Activated CD4-positive, CD25-positive, alpha-beta regulatory T cell treated with anti-CD3 and anti-CD28 coated beads, Interleukin-2, amount 50 U/mL, for 24 hours (primary cell): ENCODE results near the gene ATP5PO.
"Not testable (repeated sequence)": the region's sequence is repeated elsewhere in the genome, so short reads cannot be mapped to it uniquely, and the experiment has no call there.

ENCODE experiments used
- ATAC-seq, 2 donors: fragments of 150-1000 bp; cut with Tn5 transposase; one replicate each; pipeline ENCODE4 v1.10.0; 2021; ENCODE audit warnings: mild to moderate bottlenecking in 1 of 2, moderate library complexity in 1 of 2

Gene ATP5PO

GRCh38 chr21:33865996-33866575, 49.5 kb downstream of the ATP5PO start:
- ATAC-seq: no peak

DNA sequence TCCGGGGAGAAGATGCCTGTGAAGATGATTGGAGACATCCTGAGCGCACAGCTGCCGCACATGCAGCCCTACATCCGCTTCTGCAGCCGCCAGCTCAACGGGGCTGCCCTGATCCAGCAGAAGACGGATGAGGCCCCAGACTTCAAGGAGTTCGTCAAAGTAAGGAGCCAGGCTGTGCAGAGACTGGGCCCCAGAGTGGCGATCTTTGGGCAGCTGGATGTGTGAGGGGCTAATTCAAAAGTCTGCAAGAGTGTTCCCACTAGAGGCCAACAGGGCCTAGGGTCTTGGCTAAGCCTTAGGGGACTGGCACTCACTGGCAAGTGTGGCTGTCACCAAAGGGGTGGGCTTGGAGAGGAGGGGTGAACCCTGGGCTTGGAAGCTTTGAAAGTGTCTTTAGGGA, 50.4 kb downstream of the ATP5PO start:
- no peak for ATAC-seq

DNA sequence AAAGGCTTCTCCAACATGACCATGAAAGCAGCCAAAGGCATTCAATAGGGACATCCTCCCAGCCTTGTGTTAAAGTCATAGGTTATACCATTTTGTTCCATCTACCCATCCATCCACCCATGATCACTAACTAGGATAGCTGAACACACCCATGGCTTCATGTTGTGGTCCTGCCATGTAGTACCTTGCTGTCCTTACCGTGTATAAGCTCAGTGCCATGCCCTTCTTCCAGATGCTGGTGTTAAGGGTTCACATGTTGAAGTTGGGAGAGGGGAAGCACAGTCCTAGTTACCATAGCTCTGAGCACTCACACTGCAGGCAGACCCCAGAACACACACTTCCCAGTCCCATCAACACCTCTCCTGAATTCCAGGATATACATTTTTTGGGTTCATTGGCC, 51.5 kb downstream of the ATP5PO start:
- no peak for ATAC-seq

GRCh38 chr21:33863191-33863590, 52.4 kb downstream of the ATP5PO start:
- not testable (repeated sequence) for ATAC-seq

- ATAC-seq: no peak
These were observed 54.5 kb downstream of the ATP5PO start for GRCh38 chr21:33861125-33861524.

DNA sequence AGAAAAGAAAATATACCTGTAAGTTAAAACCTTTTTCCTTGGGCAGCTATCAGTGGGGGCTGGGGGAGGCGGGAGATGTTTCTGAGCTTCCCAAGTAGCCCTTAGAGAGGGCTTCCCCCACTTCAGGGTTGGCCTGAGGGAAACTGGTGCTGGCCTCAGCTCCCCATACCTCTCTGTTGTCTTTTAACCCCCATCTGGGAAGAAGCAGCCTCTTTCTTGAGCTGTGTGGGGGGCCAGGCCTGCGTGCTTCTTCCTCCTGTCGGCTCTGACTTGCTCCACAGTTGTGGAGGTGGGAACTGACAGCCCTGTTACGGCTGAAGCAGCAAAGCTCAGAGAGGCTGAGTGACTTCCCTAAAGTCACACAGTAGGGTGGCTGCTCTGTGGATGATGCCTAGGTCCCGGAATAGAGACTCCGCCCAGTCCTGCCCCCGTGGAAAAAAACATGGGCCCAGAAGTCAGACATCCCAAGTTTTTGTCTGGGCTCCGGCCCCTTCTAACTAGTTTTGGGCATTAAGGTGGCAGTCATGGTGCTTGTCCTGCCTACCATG, 55.2 kb downstream of the ATP5PO start:
- no peak for ATAC-seq

- ATAC-seq: no peak
These were observed 56.1 kb downstream of the ATP5PO start for GRCh38 chr21:33859373-33860102.

GRCh38 chr21:33858667-33859372, 56.8 kb downstream of the ATP5PO start:
- no peak for ATAC-seq

GRCh38 chr21:33857846-33858666, 57.5 kb downstream of the ATP5PO start:
- ATAC-seq: no peak

GRCh38 chr21:33856893-33857527, 58.6 kb downstream of the ATP5PO start:
- no peak for ATAC-seq

- ATAC-seq: no peak
These were observed 60.4 kb downstream of the ATP5PO start for GRCh38 chr21:33855190-33855589.

DNA sequence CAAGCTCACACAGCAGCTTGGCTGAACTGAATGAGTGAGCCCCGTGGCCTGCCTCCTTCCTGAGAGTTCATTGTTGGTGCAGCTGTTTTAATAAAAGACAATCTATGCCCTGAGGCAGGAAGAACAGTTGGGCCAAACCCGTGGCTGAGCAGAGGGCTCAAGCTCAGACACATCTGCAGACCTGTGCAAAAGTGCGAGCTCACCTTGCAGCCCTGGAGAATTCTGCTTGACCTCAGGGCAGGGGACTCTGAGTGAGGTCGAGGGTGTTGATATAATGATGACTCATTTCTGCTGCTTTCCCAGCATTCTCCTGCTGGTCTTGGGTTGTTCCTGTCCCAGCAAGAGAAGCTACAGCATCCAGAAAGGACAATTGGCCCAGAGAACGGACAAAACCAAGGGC, 61.0 kb downstream of the ATP5PO start:
- ATAC-seq: no peak
